Suprapubic skin (tissue), 4 donors: ENCODE data around the gene CACNA2D2. TPM values are rescaled to one million over a fixed set of nuclear protein-coding genes. Genes with fewer than 3 reads are reported as not detected.

Experiments used
- DNase-seq, 2 donors: peaks; one replicate each; pipeline ENCODE4 v3.0.0-alpha.2; 2019; ENCODE audit warnings: low spot score in 2 of 2
- H3K27ac ChIP-seq: fragments of 200-600 bp; sonication (generic); one replicate; pipeline ENCODE4 v1.5.1; 2019
- H3K27me3 ChIP-seq: fragments of 200-600 bp; sonication (generic); one replicate; pipeline ENCODE4 v1.5.1; 2019
- H3K36me3 ChIP-seq: fragments of 200-600 bp; sonication (generic); one replicate; pipeline ENCODE4 v1.5.1; 2019
- H3K4me1 ChIP-seq: fragments of 200-600 bp; sonication (generic); one replicate; pipeline ENCODE4 v1.5.1; 2019
- H3K4me3 ChIP-seq: fragments of 200-600 bp; sonication (generic); one replicate; pipeline ENCODE4 v1.5.1; 2019; ENCODE audit warnings: mild to moderate bottlenecking
- H3K9me3 ChIP-seq: fragments of 200-600 bp; sonication (generic); one replicate; pipeline ENCODE4 v1.5.1; 2019
- EP300 ChIP-seq: sonication (generic); formaldehyde crosslinking; IDR thresholded peaks from one replicate; pipeline ENCODE4 v1.6.1; 2017; ENCODE audit warnings: antibody characterized with exemption
- POLR2A ChIP-seq, 2 donors: fragments of 450-650 bp; IDR thresholded peaks; one replicate each; pipeline ENCODE4 v1.6.1; 2017; ENCODE audit warnings: antibody characterized with exemption in 2 of 2, mild to moderate bottlenecking in 2 of 2, moderate library complexity in 2 of 2
- POLR2AphosphoS5 ChIP-seq, 3 donors: sonication (generic); formaldehyde crosslinking; IDR thresholded peaks; one replicate each; pipeline ENCODE4 v1.6.1; 2017; ENCODE audit warnings: antibody characterized with exemption in 3 of 3
- WGBS: methylation state at CpG from one replicate; pipeline ENCODE4 v1.1.5; 2018; 5-methylcytosine and 5-hydroxymethylcytosine counted together
- total RNA-seq, 4 donors: library from RNA; depleted of rRNA; stranded (reverse); fragments of >200 nt; gene quantifications; one replicate each; pipeline ENCODE4 v1.1.0, GENCODE V29; 2016
- TF ChIP-seq, protein P1 (sequence below), 2 donors: fragments of 200-600 bp in 1 of 2; fragments of 450-650 bp in 1 of 2; sonication (generic) in 1 of 2; IDR thresholded peaks; one replicate each; pipeline ENCODE4 v1.5.1; 2016 to 2019; ENCODE audit warnings: antibody characterized with exemption in 2 of 2, mild to moderate bottlenecking in 1 of 2, moderate library complexity in 1 of 2

Gene CACNA2D2
- total RNA-seq, 4 donors from 2014 or later: 1.4 to 5.6 (median 1.7) TPM

DNA sequence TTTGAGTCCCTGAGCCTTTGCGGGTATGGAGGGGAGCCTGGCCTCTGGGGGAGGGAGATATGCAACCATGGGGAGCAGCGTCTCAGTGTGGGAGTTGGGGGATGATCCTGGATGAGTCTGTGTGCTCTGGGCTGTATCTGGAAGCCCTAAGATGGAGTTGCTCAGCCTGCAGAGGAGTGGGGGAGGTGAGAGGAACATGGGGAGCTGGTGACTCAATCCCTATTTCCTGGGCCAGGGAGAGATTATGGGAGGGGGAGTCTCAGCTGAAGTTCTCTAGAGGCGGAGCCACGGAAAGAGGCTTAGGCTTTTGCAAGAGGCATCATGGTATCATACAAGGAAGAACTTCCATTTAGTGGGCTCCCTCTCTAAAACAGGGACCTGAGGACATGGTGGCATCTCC, 84.6 kb downstream of the CACNA2D2 start:
- Histone ChIP-seq H3K4me3 (no peak overlapping the region), H3K9me3 (no peaks in the 10 kb centered on the region), H3K4me1 (peaks cover 5% of the 10 kb centered on the region), H3K27me3 (no peaks in the 10 kb centered on the region), H3K36me3 (no peaks in the 10 kb centered on the region), H3K27ac (no peak overlapping the region)
- WGBS: 74% methylated on average over 4 of the region's 4 CpGs
- TF ChIP-seq EP300 (no peak), POLR2AphosphoS5 (IDR thresholded peaks at IDR 0.05) (no peak), POLR2A (IDR thresholded peaks at IDR 0.05) (no peak)
- TF ChIP-seq, protein P1, sequence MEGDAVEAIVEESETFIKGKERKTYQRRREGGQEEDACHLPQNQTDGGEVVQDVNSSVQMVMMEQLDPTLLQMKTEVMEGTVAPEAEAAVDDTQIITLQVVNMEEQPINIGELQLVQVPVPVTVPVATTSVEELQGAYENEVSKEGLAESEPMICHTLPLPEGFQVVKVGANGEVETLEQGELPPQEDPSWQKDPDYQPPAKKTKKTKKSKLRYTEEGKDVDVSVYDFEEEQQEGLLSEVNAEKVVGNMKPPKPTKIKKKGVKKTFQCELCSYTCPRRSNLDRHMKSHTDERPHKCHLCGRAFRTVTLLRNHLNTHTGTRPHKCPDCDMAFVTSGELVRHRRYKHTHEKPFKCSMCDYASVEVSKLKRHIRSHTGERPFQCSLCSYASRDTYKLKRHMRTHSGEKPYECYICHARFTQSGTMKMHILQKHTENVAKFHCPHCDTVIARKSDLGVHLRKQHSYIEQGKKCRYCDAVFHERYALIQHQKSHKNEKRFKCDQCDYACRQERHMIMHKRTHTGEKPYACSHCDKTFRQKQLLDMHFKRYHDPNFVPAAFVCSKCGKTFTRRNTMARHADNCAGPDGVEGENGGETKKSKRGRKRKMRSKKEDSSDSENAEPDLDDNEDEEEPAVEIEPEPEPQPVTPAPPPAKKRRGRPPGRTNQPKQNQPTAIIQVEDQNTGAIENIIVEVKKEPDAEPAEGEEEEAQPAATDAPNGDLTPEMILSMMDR (IDR thresholded peaks at IDR 0.05): no peak
- no peak for DNase-seq

DNA sequence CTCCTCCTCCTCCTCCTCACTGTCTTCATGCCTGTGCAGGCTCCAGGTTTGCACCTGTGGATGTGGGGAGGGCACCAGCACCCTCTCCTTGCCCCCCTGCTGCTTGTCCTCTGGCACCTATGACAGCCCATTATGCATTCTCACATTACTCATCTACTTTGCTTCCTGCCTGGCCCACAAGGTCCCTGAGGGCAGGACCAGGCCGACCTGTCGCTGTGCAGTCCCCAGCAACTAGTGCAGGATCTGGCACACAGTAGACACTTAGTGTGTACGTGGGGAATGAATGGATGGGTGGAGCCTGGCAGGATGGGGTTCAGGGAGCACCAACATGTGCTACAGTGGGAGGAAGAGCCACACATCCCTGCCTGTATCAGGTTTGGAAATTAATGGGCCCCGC, 85.8 kb downstream of the CACNA2D2 start:
- no peaks in the 10 kb centered on the region for H3K27me3 ChIP-seq
- peaks cover 5% of the 10 kb centered on the region for H3K4me1 ChIP-seq
- DNase-seq: no peak
- TF ChIP-seq EP300: no peak
- no peak for TF ChIP-seq POLR2AphosphoS5 (IDR thresholded peaks at IDR 0.05)
- TF ChIP-seq POLR2A (IDR thresholded peaks at IDR 0.05): no peak
- TF ChIP-seq, protein P1 (IDR thresholded peaks at IDR 0.05): no peak
- no peaks in the 10 kb centered on the region for H3K9me3 ChIP-seq
- H3K4me3 ChIP-seq: no peak overlapping the region
- 37% methylated on average over 4 of the region's 4 CpGs for WGBS
- H3K27ac ChIP-seq: no peak overlapping the region
- H3K36me3 ChIP-seq: no peaks in the 10 kb centered on the region

DNA sequence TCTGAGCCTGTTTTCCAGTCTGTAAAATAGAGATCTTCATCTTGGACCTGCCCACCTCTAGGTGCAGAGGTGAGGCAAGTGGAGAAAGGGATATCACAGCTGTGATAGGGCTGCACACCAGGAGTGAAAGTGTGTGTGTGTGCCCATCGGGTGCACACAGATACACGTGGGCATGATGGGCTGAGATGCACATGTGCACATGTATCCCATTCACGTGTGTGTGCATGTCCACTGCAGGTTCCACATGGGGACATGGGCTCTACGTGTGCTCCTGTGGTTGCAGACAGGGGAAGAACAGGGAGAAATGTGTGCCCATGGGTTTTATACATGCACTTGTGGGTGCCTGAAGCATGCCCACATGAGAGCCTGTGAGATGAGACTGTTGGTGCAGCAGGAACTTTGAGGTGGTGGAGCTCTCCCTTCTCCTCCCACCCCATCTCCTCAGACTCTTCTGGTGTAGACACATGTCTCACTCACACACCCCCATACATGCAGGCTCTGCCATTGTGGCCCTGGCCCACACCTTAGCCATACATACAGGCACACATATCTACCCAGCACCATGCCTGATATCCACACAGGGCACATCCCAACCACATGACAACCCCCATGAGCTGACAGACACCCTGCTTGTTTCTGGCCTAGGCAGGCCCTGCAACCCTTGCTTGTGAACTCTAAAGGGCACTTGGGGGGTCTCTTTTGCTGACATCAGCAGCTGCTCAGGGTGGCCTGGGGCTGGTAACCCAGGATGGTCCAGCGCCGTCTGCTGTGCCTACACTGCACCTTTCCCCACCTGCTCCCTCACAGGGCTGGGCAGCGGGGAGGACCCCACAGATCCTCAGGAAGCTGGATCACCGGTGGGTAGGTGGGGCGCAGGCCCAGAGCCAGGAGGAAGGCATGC, 86.4 kb downstream of the CACNA2D2 start:
- H3K27ac ChIP-seq: no peak overlapping the region
- WGBS: 74% methylated on average over 8 of the region's 9 CpGs
- H3K36me3 ChIP-seq: no peaks in the 10 kb centered on the region
- TF ChIP-seq POLR2AphosphoS5 (IDR thresholded peaks at IDR 0.05) (no peak), EP300 (no peak), POLR2A (IDR thresholded peaks at IDR 0.05) (no peak)
- TF ChIP-seq, protein P1 (IDR thresholded peaks at IDR 0.05): no peak
- H3K4me1 ChIP-seq: peaks cover 5% of the 10 kb centered on the region
- H3K27me3 ChIP-seq: no peaks in the 10 kb centered on the region
- H3K9me3 ChIP-seq: no peaks in the 10 kb centered on the region
- no peak for DNase-seq
- no peak overlapping the region for H3K4me3 ChIP-seq

DNA sequence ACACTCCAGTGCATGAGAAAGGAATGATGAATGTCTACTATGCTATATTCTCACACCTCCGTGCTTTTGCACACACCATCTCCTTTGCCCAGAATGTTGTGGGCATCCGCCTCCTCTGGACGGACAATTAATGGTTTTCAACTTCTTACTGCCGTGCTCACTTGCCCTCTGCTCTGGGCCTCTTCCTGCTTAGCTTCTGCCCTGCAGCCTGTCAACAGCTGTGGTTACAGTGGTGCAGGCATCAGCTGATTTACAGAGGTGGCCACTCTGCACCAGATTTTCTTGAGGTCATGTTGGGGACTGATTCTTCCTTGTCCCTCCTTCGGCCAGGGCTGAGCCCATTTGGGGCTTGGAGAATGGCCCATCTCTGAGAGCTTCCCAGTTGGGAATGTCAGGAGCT, 87.6 kb downstream of the CACNA2D2 start:
- Histone ChIP-seq H3K36me3 (no peaks in the 10 kb centered on the region), H3K9me3 (no peaks in the 10 kb centered on the region), H3K27ac (no peak overlapping the region), H3K4me3 (no peak overlapping the region), H3K27me3 (no peaks in the 10 kb centered on the region), H3K4me1 (peaks cover 5% of the 10 kb centered on the region)
- TF ChIP-seq, protein P1 (IDR thresholded peaks at IDR 0.05): no peak
- no peak for TF ChIP-seq POLR2AphosphoS5 (IDR thresholded peaks at IDR 0.05)
- WGBS: 80% methylated on average over 5 of the region's 5 CpGs
- DNase-seq: no peak

DNA sequence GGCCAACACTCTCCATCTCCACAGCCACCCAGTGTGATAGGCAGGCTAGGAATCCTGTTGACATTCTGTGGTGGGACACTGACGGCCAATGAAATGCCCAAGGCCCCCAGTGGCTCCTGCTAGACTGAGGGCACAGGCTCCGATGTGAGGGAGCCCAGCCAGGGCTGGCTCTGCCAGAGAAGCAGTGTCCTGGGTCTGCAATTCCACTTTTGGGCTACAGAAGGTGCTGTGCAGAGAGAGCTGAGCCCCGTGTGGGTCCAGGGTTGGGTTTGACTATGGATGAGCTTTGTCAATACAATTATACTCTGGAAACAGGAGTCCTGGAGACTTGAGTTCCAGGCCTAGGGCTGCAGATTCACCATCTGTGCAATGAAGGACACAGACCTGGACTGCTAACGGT, 88.4 kb downstream of the CACNA2D2 start:
- H3K27ac ChIP-seq: no peak overlapping the region
- H3K9me3 ChIP-seq: no peaks in the 10 kb centered on the region
- peaks cover 5% of the 10 kb centered on the region for H3K4me1 ChIP-seq
- no peaks in the 10 kb centered on the region for H3K36me3 ChIP-seq
- TF ChIP-seq POLR2A (IDR thresholded peaks at IDR 0.05) (no peak), EP300 (no peak), POLR2AphosphoS5 (IDR thresholded peaks at IDR 0.05) (no peak)
- TF ChIP-seq, protein P1 (IDR thresholded peaks at IDR 0.05): no peak
- H3K4me3 ChIP-seq: no peak overlapping the region
- WGBS: 58% methylated on average over 3 of the region's 4 CpGs
- no peaks in the 10 kb centered on the region for H3K27me3 ChIP-seq
- DNase-seq: no peak
